ENCODE results near the gene FOXRED1. TPM values are rescaled to one million over a fixed set of nuclear protein-coding genes. Genes with fewer than 3 reads are reported as not detected.
A peak's percentile ranks its signal among the peaks of the same experiment; 100 is the strongest.

Gene FOXRED1
- polyA plus RNA-seq, 1 experiment = 18.3 TPM

DNA sequence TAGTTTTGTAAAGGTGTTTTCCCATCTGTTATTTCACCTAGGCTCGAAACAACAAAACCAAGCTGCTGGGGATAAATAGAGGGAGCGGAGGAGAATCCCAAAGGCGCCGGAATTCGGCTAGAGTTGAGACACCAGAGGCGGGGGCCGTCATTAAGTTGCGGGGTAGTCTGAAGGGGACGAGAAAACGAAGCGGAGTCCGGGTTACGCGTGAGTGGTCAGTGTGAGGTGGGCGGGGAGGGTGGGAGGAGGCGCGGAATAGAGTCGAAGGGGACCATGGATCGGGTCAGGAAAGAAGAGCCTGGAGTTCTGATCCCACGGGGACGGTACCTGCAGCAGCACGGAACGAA lies 620 bp upstream of the FOXRED1 start:
- TF ChIP-seq, protein P1, sequence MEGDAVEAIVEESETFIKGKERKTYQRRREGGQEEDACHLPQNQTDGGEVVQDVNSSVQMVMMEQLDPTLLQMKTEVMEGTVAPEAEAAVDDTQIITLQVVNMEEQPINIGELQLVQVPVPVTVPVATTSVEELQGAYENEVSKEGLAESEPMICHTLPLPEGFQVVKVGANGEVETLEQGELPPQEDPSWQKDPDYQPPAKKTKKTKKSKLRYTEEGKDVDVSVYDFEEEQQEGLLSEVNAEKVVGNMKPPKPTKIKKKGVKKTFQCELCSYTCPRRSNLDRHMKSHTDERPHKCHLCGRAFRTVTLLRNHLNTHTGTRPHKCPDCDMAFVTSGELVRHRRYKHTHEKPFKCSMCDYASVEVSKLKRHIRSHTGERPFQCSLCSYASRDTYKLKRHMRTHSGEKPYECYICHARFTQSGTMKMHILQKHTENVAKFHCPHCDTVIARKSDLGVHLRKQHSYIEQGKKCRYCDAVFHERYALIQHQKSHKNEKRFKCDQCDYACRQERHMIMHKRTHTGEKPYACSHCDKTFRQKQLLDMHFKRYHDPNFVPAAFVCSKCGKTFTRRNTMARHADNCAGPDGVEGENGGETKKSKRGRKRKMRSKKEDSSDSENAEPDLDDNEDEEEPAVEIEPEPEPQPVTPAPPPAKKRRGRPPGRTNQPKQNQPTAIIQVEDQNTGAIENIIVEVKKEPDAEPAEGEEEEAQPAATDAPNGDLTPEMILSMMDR (IDR thresholded peaks at IDR 0.05; ENCODE audit: insufficient read depth, low read depth, low read length) = no peak
- no peak for DNase-seq (ENCODE audit: low read depth)
- no peaks in the 10 kb centered on the region for H3K27me3 ChIP-seq (ENCODE audit: control insufficient read depth, insufficient read depth, low read length)
- peak overlapping the region; percentile 94 for H3K4me3 ChIP-seq (ENCODE audit: low read depth, low read length)
- ChIA-PET CTCF (interaction anchor here (0.8 kb wide), 1 partner anchor 10 kb away, joined by 3 read pairs; no protein-coding TSS in a partner anchor), POLR2A (no interaction called here)
- peaks cover 29% of the 10 kb centered on the region for H3K36me3 ChIP-seq (ENCODE audit: control insufficient read depth, insufficient read depth, low read length)

DNA sequence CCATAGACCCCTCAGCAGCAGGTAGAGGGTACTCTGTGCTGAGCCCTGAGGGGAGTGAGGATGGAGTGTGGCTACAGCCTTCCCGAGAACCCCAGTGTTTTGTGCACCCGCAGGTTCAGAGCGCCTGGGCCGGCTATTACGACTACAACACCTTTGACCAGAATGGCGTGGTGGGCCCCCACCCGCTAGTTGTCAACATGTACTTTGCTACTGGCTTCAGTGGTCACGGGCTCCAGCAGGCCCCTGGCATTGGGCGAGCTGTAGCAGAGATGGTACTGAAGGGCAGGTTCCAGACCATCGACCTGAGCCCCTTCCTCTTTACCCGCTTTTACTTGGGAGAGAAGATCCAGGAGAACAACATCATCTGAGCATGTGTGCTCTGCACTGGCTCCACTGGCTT lies 8.4 kb downstream of the FOXRED1 start:
- DNase-seq (ENCODE audit: low read depth) = no peak
- H3K27me3 ChIP-seq (ENCODE audit: control insufficient read depth, insufficient read depth, low read length) = no peaks in the 10 kb centered on the region
- TF ChIP-seq, protein P1 (IDR thresholded peaks at IDR 0.05; ENCODE audit: insufficient read depth, low read depth, low read length) = no peak
- POLR2A ChIA-PET = no interaction called here
- no peak overlapping the region for H3K4me3 ChIP-seq (ENCODE audit: low read depth, low read length)
- CTCF ChIA-PET = no interaction called here
- peaks cover 8% of the 10 kb centered on the region for H3K36me3 ChIP-seq (ENCODE audit: control insufficient read depth, insufficient read depth, low read length)

- no peaks in the 10 kb centered on the region for H3K27me3 ChIP-seq (ENCODE audit: control insufficient read depth, insufficient read depth, low read length)
- ChIA-PET POLR2A (no interaction called here), CTCF (no interaction called here)
- H3K4me3 ChIP-seq (ENCODE audit: low read depth, low read length) = no peak overlapping the region
- peaks cover 8% of the 10 kb centered on the region for H3K36me3 ChIP-seq (ENCODE audit: control insufficient read depth, insufficient read depth, low read length)
- TF ChIP-seq, protein P1 (IDR thresholded peaks at IDR 0.05; ENCODE audit: insufficient read depth, low read depth, low read length) = no peak
- no peak for DNase-seq (ENCODE audit: low read depth)
Observed at GRCh38 chr11:126277780-126278179, 8.8 kb downstream of the FOXRED1 start.

GRCh38 chr11:126279191-126279590 lies 10.2 kb downstream of the FOXRED1 start:
- ChIA-PET POLR2A (no interaction called here), CTCF (no interaction called here)
- no peak overlapping the region for H3K4me3 ChIP-seq (ENCODE audit: low read depth, low read length)
- no peaks in the 10 kb centered on the region for H3K27me3 ChIP-seq (ENCODE audit: control insufficient read depth, insufficient read depth, low read length)
- H3K36me3 ChIP-seq (ENCODE audit: control insufficient read depth, insufficient read depth, low read length) = peaks cover 6% of the 10 kb centered on the region
- DNase-seq (ENCODE audit: low read depth) = no peak
- TF ChIP-seq, protein P1 (IDR thresholded peaks at IDR 0.05; ENCODE audit: insufficient read depth, low read depth, low read length) = no peak

DNA sequence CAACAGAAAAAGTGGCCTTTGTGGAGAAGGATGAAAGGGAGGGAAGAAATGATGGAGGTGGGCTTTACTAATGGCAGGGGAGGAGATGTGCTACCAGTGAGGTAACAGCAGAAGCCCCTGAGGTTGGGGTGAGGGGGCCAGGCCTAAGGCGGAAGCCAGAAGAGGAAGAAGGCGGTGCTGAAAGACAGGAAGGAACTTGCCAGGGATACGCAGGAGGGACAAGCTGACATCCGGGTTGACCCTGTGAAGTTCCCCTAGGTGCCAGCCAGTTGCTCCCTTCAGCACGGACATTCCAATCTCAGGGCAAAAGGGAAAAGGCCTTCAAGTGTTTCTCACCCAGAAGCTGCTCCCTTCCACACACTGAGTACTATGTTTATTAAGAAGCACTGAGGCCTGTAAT lies 11.6 kb downstream of the FOXRED1 start:
- H3K36me3 ChIP-seq (ENCODE audit: control insufficient read depth, insufficient read depth, low read length) = peaks cover 3% of the 10 kb centered on the region
- TF ChIP-seq, protein P1 (IDR thresholded peaks at IDR 0.05; ENCODE audit: insufficient read depth, low read depth, low read length) = no peak
- CTCF ChIA-PET = no interaction called here
- DNase-seq (ENCODE audit: low read depth) = no peak
- no peak overlapping the region for H3K4me3 ChIP-seq (ENCODE audit: low read depth, low read length)
- no peaks in the 10 kb centered on the region for H3K27me3 ChIP-seq (ENCODE audit: control insufficient read depth, insufficient read depth, low read length)
- POLR2A ChIA-PET = no interaction called here

Measured in BJ (cell line).